D721Med (cell line): Measurements from ENCODE around the gene CAMK2N1.

ENCODE experiments used
- DNase-seq: peaks from one replicate; pipeline ENCODE4 v3.0.0; 2011; ENCODE audit warnings: low spot score; ENCODE audit not compliant: insufficient read length
- FAIRE-seq: peaks from 2 replicates; lab custom pipeline; 2011; peaks lifted over from hg19 to GRCh38; lab: Jason Lieb, UNC
- TF ChIP-seq, protein P1 (sequence below): IDR thresholded peaks from 2 replicates; pipeline ENCODE4 v1.5.1; 2012; ENCODE audit warnings: mild to moderate bottlenecking, control low read depth; ENCODE audit not compliant: insufficient read depth; ENCODE audit errors: missing control alignments

The CAMK2N1 gene

DNA sequence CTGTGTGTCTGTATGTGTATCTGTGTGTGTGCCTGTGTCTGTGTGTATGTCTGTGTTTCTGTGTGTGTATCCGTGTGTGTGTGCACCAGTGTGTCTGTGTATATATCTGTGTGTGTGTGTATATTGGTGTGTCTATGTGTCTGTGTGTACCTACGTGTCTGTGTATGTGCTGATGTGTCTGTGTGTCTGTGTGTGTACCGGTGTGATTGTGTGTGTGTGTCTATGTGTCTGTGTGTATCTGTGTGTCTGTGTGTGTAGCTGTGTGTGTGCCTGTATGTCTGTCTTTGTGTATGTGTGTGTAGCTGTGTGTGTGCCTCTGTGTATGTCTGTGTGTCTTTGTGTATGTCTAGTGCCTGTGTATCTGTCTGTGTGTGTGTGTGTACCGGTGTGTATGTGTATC lies 32.0 kb downstream of the CAMK2N1 start:
- TF ChIP-seq, protein P1, sequence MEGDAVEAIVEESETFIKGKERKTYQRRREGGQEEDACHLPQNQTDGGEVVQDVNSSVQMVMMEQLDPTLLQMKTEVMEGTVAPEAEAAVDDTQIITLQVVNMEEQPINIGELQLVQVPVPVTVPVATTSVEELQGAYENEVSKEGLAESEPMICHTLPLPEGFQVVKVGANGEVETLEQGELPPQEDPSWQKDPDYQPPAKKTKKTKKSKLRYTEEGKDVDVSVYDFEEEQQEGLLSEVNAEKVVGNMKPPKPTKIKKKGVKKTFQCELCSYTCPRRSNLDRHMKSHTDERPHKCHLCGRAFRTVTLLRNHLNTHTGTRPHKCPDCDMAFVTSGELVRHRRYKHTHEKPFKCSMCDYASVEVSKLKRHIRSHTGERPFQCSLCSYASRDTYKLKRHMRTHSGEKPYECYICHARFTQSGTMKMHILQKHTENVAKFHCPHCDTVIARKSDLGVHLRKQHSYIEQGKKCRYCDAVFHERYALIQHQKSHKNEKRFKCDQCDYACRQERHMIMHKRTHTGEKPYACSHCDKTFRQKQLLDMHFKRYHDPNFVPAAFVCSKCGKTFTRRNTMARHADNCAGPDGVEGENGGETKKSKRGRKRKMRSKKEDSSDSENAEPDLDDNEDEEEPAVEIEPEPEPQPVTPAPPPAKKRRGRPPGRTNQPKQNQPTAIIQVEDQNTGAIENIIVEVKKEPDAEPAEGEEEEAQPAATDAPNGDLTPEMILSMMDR, result no peak
- DNase-seq, result no peak
- no peak for FAIRE-seq

DNA sequence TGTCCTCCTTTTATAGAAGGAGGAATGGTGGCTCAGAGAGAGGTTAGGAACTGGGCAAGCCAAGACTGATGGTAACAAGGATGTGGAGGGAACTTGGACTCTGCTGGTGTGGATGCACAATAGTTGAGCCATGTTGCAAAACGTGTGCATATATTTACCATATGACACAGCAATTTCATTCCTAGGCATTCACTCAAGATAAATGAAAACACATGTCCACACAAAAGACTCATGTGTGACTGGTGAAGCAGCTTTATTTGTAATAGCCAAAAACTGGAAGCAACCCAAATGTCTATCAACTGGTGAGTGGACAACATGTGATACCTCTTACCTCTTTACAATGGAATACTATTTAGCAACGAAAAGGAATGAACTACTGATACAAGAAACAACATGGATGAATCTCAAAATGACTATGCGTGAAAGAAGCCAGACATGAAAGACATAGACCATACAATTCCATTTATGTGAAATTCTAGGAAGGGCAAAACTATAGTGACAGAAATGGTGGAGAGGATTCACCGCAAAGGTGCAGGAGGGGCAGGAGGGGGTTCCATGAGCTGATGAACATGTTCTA lies 36.2 kb downstream of the CAMK2N1 start:
- no peak for FAIRE-seq
- DNase-seq, result no peak
- TF ChIP-seq, protein P1, result no peak

DNA sequence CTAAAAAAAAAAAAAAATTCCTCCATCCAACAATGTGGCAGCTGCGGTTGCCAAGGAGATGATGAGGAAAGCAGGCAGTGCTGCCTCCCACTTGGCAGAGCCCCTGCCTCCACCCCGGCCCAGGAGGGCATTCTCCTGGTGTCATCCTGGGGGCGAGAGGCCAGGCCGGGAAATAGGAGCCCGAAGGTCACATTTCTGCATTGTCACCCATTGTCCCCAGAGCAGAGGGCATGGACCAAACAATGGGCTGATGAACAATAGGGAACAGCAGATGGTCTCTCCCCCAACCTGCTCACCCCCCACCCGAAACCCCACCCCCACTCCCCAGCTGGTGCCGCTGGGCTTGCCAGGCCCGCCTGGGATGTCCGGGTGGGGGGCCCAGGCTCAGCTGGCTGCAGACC lies 37.3 kb downstream of the CAMK2N1 start:
- no peak for DNase-seq
- FAIRE-seq, result no peak
- TF ChIP-seq, protein P1, result no peak

DNA sequence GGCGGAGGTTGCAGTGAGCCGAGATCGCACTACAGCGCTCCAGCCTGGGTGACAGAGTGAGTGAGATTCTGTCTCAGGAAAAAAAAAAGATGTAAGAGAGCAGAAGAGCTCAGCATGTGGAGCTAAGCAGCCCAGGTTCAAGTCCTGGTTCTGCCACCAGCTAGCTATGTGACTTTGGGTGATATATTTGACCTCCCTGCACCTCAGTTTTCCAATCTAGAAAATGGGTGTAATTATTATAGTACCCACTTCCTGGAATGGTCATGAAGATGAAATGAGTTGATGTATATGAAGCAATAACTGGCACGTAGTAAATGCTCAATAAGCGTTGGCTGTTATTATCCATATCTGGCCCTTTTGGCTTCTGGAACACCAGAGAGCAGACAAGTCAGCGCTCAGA lies 38.2 kb downstream of the CAMK2N1 start:
- TF ChIP-seq, protein P1, result no peak
- no peak for FAIRE-seq
- DNase-seq, result no peak

DNA sequence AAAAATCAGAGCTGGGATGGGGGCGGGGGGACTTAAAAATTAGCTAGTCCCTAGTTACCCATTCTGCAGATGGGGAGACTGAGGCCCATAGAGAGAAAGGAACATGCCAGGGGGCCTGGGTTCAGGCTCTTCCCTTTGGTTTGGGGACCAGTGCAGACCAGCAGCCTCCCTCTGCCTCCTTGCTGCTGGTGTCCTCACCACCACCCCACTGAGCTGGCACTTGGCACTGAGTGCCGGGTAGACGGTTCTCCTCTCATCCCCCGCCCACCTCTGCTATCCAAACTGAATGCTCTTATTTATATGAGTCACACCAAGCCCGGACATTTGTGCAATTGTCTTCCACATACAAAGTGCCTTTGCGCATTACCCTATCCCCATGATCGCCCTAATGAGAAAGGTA lies 39.2 kb downstream of the CAMK2N1 start:
- TF ChIP-seq, protein P1, result no peak
- FAIRE-seq, result no peak
- no peak for DNase-seq

DNA sequence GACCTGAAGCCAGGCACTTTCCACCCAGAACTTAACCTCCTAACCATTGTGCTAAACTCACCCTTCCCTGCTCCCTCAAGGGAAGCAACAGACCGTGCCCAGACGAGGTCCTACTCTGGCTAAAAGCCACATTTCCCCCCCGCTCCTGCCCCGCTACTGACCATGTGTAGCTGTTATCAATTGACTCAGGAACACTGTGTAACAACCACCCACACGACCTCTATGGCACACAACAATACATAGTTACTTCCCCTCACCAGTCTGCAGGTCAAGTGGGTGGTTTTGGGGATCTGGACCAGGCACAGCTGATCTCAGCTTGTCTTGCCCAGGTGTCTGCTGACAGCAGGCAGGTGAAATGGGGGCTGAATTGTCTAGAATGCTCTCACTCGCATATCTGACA lies 40.1 kb downstream of the CAMK2N1 start:
- FAIRE-seq (no peak), DNase-seq (no peak)
- TF ChIP-seq, protein P1, result no peak

DNA sequence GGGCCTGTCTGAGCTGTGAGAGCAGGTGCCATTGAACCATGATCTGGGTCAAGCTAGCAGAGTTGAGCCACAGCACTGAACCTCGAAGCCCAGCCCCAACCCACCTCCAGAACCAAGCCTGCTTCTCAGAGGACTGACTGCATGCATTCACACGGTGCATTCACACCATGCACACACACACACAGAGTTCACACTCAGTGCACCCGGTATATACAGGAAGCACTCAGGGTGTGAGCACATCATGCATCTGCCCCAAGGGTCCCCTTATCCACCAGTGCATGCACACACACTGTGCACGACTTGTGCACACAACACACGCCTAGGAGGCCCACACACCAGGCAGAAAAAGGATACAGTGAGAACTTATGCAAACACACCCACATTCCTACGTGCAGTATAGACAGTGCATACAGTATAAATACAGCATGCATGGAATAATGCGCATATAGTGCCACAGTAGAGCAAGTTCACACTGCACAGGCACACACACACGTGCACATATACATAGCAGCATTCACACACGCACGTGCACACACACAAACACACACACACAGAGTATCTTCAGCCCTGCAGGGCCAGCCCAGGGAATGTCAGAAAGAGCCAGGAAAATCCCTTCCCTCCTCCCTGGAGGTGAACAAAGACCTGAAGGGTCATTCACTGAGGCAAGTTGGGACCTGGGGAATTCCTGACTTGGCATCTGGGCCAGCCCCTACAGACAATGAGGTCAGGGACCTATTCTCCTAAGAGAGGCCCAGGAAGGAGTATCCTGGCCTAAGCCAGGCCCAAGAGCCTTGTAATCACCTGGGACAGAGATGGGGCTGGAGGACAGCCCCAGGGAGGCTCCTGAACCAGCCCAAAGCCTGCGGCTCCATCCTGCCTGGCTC lies 42.1 kb downstream of the CAMK2N1 start:
- FAIRE-seq (no peak), DNase-seq (no peak)
- TF ChIP-seq, protein P1, result no peak
